Measurements from ENCODE around the gene ZNFX1.

DNA sequence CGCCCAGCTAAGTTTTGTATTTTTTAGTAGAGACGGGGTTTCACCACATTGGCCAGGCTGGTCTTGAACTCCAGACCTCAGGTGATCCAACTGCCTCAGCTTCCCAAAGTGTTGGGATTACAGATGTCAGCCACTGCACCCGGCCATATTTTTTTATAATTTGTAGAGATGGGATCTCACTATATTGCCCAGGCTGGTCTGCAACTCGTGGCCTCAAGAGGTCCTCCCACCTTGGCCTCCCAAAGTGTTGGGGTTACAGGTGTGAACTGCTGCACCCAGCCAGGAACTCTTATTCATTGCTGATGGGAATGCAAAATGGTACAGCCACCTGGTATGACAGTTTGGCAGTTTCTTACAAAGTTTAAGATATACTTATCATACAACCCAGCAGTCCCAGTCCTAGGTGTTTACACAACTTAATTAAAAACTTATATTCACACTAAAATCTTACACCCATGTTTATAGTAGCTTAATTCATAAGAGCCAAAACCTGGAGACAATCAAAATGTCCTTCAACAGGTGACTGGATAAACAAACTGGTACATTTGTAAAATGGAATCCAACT lies 78.0 kb downstream of the ZNFX1 start:
- TF ChIP-seq ZNF549 (tag by site-specific recombination; IDR thresholded peaks at IDR 0.05) (no peak), ZNF274 (IDR thresholded peaks at IDR 0.05; ENCODE audit: low read length) (no peak), ZNF274 (tag by site-specific recombination; IDR thresholded peaks at IDR 0.05; ENCODE audit: borderline replicate concordance) (no peak), YY1 (tag by site-specific recombination; IDR thresholded peaks at IDR 0.05) (no peak)
- TF ChIP-seq, protein P1, sequence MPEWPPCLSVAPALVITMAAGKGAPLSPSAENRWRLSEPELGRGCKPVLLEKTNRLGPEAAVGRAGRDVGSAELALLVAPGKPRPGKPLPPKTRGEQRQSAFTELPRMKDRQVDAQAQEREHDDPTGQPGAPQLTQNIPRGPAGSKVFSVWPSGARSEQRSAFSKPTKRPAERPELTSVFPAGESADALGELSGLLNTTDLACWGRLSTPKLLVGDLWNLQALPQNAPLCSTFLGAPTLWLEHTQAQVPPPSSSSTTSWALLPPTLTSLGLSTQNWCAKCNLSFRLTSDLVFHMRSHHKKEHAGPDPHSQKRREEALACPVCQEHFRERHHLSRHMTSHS (tag by site-specific recombination; IDR thresholded peaks at IDR 0.05) = no peak
- TF ChIP-seq, protein P2, sequence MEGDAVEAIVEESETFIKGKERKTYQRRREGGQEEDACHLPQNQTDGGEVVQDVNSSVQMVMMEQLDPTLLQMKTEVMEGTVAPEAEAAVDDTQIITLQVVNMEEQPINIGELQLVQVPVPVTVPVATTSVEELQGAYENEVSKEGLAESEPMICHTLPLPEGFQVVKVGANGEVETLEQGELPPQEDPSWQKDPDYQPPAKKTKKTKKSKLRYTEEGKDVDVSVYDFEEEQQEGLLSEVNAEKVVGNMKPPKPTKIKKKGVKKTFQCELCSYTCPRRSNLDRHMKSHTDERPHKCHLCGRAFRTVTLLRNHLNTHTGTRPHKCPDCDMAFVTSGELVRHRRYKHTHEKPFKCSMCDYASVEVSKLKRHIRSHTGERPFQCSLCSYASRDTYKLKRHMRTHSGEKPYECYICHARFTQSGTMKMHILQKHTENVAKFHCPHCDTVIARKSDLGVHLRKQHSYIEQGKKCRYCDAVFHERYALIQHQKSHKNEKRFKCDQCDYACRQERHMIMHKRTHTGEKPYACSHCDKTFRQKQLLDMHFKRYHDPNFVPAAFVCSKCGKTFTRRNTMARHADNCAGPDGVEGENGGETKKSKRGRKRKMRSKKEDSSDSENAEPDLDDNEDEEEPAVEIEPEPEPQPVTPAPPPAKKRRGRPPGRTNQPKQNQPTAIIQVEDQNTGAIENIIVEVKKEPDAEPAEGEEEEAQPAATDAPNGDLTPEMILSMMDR (tag by site-specific recombination; IDR thresholded peaks at IDR 0.05) = no peak

All from HEK293 (cell line).